AG20443 (cell line): ENCODE data around the gene TSTD1.
"Not testable (repeated sequence)": the region's sequence is repeated elsewhere in the genome, so short reads cannot be mapped to it uniquely, and the experiment has no call there.

Experiments
- DNase-seq: peaks from one replicate; pipeline ENCODE4 v3.0.0; 2012; ENCODE audit warnings: low spot score, mixed read lengths

The TSTD1 gene

DNA sequence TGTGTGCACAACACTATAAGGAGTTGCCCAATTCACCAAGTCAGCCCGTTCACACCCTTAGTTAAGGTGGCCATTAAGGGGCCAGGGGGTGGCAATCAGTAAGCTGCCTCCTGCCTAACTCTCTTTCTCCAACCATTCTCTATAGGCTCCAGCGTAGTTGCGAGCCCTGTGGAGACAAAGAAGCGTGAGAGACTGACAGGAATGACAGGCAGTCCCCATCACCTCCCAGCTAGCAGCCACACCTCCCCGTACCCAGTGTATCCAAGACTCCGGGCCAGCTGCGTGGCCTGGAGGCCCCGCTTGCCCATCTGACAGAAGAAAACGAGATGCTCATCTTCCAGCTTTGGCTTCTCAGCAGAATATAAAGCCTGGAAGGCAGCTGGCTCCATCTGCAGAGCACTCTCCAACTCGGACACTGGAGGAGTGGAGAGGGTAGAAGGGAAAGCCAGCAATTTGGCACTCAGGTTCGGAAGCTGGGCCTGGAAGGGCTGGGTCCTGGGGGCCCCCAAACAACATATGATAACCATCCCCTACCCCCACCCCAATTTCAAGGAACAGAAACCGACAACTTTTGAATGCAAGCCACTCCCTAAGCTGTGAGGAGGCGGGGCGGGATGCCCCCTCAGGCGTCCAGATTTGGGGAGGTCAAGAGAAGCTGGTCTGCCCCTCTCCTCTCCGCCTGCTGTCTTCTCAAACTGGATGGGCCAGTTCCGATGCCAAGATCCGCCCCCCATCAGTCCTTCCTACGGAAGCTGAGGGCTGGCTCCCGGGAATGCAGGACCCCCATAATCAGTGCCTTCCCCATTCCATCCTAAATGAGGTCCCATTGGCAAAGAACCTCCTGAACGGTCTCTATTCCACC, 872 bp downstream of the TSTD1 start:
- no peak for DNase-seq

DNA sequence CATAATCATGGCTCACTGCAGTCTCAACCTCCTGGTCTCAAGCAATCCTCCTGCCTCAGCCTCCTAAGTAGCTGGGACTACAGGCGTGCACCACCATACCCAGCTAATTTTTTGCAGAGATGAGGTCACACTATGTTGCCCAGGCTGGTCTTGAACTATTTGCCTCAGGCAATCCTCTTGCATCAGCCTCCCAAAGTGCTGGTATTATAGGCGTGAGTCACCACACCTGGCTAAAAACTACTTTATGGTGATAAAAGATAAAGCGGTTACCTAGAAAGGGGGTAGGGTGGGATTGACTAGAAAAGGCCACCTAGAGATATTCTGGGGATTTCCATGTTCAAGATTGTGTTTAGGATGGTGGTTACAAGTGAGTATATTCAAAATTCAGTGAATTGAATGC, 5.0 kb downstream of the TSTD1 start:
- DNase-seq = no peak

DNA sequence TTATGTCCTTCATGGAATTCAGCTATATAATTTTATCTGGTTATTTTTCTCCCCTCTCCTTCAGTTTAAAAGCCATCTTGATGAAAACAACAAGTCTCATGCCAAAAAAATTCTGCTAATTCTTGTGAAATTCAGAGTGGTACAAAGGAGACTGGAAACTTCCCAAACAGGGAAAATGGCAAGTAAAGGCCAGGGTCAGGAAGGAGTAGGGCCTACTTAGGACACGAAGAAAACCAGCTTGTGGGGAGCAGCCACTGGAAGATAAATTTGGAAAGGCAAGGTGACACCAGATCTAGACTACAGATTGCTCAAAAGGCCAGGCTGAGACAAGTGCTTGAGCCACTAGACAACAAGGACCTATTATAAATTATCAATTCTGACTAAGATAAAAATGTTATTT, 6.4 kb downstream of the TSTD1 start:
- no peak for DNase-seq

DNA sequence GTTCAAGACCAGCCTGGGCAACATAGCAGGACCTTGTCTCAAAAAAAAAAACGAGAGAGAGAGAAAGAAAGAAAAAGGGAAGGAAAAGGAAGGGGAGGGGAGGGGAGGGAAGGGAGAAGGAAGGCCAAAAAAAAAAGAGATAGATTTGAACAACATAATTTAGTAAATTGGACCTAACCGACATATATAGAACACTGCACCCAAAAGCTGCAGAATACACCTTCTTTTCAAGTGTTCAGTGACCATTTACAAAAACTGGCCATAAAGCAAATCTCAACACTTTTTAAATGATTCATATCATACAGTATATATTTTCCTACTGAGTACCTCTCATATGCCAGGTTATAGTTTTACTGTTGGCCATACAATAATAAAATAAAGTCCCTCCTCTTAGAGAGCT, 6.9 kb downstream of the TSTD1 start:
- no peak for DNase-seq

DNA sequence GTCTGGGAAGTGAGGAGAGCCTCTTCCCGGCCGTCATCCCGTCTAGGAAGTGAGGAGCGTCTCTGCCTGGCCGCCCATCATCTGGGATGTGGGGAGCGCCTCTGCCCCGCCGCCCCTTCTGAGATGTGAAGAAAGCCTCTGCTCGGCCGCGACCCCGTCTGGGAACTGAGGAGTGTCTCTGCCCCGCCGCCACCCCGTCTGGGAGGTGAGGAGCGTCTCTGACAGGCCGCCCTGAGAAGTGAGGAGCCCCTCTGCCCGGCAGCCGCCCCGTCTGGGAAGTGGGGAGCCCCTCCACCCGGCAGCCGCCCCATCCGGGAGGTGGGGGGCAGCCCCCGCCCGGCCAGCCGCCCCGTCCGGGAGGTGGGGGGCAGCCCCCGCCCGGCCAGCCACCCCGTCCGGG, 9.3 kb downstream of the TSTD1 start:
- not testable (repeated sequence) for DNase-seq

DNA sequence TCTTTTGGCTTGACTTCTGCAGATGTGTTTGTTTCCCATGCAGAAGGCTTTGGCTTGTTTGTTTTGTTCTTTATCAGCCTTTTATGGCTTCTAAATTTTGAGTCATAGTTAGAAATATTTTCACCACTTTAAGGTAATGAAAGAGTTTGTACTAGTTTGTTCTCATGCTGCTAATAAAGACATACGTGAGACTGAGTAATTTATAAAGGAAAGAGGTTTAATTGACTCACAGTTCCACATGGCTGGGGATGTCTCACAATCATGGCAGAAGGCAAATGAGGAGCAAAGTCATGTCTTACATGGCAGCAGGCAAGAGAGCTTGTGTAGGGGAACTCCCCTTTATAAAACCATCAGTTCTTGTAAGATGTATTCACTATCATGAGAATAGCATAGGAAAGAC, 11.8 kb downstream of the TSTD1 start:
- not testable (repeated sequence) for DNase-seq

DNA sequence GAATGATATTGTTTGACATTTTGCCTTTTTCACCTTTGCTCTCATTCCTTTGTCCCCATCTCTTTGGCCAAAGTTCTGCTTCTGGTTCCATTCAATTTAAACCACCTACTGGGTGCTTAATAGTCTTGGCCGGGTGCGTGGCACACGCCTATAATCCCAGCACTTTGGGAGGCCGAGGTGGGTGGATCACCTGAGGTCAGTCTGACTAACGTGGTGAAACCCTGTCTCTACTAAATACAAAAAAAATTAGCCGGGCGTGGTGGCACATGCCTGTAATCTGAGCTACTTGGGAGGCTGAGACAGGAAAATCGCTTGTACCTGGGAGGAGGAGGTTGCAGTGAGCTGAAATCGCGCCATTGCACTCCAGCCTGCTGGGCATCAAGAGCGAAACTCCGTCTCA, 16.3 kb downstream of the TSTD1 start:
- not testable (repeated sequence) for DNase-seq

DNA sequence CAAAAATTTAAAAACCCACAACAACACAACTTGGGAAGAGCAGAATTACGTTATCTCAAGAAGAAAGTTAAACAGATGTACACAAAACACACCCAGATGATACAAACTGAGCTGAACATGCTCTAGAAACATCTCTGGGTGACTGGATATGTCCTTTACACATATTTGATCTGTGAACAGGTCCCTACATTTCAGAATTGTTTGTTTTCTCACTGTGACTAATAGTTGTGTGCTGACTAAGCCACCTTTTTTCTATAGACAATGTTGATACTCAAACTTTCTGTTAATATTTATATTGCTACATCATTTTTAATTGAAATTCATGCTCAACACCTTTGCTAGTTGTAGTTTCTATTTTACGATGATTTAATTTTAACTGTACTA, 16.8 kb downstream of the TSTD1 start:
- DNase-seq = no peak

DNA sequence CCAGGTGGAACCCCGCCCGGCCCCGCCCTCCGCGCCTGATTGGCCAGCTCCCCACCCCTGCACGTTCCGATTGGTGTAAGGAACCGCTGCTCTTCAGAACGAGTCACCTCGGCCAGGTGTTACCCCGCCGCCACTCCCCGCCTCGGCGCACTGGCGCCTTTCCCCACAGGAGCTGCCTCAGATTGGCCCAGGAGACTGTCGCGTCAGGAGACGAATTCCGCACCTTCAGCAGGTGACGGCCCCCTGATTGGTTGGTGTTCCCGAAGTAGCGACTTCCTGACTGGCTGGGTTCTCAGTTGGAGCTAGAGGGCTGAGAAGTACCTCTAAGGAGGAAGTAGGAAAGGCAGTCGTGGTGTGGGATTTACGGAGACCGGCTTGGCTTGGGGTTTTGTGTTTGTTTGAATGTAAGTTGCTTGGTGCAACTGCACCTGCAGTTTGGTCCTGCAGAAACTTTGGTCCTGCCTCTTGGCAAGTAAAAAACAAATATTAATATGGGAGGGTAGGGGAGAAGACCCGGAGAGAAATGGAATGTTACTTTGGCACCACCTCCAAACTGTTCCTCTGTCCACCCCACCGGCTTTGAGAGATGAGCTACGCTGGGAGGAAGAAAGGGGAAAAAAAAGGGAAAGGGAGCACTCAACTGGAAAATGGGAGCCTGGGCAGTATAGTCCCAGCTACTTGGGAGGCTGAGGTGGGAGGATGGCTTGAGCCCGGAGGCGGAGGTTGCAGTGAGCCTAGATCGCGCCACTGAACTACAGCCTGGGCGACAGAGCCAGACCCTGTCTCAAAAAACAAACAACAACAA, 17.4 kb downstream of the TSTD1 start:
- DNase-seq = peak; percentile 84

DNA sequence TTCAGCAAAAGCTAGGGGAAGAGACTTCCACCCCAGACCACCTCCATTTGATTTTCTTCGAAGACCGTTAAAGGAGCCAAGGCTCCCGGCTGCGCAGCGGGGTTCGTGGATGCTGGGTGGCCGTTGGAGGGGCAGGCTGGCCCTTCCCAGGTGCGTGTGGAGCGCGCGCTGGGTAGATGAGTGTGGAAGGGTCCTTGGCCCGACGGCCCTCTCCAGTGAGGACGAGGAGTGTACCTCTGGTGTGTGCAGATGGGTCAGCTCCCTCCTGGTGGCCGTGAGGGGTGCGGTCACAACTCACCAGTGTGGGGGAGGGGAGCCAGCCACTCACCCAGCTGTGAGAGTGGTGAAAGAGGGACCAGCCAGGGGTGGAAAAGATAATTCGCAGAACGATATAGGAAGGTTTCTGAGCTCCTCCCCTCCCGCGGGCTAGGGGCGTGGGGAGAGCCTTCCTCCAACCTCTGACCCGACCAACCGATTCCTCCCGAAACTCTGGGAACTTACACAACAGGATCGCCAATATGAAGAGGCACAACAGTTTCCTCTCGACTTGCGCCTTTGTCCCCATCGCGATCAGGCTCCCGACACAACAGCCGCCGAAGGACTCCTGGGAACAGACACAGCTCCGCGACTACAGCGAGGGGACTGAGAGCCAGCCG, 18.1 kb downstream of the TSTD1 start, which contains the start of gene F11R:
F11R (minus strand) TSS at position 644 of the 656 bp plus-strand sequence; CDS start at position 565, 79 bp downstream.
- peak; percentile 29 for DNase-seq

DNA sequence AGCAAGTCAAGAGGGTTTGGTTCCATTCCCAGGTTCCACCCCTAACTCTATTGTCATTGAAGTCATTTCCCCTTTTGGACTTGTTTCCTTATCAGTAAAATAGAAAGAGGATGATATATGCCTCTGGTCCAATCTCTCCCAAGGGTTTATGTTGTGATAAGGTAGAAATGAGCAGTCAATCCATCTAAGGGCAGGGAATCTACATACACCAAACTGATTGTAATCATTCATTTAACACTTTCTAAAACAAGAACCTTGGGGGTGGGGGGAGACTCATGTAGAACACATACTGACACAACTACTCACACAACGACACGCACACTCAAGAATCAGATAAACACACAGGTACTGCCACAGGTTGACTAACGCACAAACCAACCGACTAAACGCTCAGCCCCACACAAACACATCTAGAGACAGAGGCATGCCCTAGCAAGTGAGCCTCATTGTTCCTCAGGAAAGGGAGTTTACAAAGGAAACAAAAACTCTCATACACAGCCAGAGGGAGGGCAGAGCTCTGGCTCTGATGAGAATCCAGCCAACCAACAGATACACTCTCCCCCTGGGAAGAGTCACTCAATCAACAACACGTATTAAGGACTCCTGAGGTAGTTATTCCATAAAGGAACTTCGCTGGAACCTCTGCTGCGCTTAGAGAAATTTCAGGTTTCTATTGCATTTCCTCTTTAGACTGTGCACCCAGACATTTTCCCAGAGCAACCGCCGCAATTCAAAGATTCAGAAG, 18.8 kb downstream of the TSTD1 start:
- peak; percentile 21 for DNase-seq

DNA sequence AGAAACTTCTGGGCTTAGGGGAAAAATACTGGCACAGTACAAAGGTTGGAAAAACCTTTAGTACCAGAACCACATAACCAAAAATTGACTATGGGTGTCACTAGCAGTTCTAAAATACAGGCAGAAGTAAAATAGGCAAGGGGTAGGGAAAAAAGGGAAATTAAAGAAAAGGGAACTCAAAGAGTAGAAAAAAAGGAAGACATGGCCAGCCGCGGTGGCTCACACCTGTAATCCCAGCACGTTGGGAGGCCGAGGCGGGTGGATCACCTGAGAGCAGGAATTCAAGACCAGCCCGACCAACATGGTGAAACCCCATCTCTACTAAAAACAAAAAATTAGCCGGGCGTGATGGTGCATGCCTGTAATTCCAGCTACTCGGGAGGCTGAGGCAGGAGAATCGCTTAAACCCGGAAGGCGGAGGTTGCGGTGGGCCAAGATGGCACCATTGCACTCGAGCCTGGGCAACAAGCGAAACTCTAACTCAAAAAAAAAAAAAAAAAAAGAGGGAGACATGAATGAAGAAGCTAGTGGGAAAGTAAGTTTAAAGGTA, 19.6 kb downstream of the TSTD1 start:
- not testable (repeated sequence) for DNase-seq

DNA sequence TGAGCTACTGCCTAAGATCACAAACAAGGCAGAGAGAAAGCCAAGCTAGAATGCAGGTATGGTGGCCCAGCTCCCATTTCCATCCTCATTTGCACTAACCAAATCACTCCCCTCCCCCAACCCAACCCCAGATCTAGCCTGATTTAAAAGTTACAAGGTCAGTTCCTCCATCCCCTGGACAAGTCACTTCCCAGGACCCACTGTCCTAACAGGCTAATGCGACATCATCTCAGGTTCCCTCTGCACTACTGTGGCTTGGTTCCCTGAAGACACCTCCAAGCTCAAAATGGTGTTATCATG, 20.2 kb downstream of the TSTD1 start:
- no peak for DNase-seq

DNA sequence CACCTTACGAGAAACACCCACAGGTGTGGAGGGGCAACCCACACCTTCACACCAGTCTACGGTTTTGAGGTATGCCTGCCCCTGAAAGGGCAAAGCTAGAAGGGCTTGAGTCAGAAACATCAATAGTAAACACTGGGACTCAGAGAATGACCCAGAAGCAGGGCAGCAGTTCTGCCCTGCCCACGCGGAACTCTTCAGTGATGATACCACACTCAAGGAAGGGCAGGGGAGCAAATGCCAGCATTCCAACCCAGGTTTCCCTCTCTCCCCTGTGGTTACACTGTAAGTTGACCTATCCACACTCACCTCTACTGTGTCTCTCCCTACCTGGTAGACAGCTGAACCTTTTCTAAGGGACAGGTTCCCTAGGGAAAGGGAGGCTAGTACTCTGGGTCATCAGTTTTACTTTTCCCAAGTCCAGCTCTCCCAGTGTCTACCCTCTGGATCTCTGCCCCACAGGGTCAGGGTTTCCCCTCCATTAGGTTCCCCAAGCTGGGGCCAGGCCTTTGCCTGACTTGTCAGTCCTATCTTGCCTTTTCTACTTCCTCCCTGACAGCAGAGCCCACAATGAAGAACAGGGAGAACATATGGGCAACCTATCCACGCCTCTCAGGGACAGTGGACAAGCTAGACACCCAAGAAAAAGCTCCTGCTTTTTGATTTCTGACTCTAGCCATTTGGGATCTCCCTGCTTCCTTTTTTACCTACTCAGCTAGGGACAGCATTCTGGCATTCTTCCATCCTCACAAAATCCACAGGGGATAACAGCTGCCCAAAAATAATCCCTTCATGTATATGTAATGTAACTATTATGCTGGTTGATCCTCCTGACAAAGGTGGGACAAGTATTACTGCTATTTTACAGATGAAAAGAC, 20.8 kb downstream of the TSTD1 start:
- no peak for DNase-seq

DNA sequence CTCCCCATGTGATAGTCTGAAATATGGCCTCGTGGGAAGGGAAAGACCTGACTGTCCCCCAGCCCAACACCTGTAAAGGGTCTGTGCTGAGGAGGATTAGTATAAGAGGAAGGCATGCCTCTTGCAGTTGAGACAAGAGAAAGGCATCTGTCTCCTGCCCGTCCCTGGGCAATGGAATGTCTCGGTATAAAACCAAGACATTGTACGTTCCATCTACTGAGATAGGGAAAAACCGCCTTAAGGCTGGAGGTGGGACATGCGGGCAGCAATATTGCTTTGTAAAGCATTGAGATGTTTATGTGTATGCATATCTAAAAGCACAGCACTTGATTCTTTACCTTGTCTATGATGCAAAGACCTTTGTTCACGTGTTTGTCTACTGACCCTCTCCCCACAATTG, 21.6 kb downstream of the TSTD1 start:
- DNase-seq = not testable (repeated sequence)

DNA sequence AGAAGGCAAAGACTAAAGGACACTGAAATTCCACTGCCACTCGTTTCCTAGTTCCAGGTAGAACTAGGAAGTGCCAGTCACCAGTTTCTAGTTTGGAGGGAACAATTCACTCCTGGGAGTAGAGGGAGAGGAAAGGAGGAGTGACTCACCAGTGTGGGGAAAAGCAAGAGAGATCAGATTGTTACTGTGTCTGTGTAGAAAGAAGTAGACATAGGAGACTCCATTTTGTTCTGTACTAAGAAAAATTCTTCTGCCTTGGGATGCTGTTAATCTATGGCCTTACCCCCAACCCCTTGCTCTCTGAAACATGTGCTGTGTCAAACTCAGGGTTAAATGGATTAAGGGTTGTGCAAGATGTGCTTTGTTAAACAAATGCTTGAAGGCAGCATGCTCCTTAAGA, 22.1 kb downstream of the TSTD1 start:
- not testable (repeated sequence) for DNase-seq

DNA sequence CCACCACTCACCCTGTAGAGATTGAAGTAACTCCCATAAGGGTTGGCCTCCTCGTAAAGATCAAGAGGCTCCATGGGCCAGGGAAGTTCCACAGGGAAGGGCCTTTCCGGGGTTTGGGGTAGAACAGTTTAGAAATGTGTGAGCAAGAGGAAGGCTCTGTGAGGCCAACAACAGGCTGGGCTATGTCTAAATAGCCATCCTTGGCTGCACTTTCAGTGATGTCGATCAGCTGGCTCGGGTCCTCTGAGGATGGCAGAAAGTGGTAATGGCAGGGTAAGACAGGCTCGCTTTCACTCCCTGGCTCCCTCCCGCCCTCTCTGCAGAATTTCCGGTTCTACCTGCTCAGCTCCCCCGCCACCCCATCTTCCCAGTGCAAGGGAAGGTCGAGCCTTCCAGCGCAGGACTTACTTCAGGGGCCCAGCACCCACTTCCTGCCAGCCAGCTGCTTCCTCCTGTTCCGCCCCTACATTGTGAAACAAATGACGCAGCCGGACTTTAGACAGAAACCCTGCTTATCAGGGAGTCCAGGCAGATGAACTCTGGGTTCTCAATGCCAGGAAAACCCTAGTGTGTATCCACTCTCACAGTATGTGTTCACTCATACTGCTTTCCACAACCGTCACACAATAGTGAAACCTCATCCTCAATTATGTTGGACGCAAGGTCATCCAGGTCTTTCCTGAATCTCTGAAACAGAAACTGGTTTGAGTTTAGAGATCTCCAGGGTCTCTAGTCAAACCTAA, 25.1 kb downstream of the TSTD1 start:
- peak; percentile 83 for DNase-seq

DNA sequence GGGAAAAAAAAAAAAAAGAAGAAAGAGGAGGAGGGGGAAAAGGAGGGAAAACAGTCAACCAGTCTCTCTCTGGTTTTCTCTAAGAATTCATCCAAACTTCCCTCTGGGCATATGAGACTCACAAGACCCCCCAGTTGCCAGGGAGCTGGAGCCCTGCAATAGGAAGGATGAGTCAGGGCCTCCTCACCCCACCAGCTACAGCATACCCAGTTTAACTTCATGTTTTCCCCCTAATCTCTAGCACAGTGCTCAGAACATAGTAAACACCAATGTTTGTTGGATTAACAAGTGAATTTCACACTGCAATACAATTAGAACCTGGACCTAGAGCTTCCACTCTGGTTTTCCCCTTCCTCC, 25.7 kb downstream of the TSTD1 start:
- DNase-seq = no peak

DNA sequence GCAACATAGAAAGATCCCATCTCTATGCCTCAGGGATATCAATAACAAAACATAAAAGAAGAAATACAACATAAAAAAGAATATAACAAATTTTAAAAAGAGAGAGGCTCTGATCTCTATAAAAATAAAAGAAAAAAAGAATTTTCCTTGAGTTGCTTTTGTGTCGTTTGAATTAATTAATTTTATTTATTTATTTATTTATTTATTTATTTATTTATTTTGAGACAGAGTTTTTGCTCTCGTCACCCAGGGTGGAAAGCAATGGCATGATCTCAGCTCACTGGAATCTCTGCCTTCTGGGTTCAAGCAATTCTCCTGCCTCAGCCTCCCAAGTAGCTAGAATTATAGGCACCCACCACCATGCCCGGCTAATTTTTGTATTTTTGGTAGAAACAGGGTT, 26.3 kb downstream of the TSTD1 start:
- DNase-seq = no peak

DNA sequence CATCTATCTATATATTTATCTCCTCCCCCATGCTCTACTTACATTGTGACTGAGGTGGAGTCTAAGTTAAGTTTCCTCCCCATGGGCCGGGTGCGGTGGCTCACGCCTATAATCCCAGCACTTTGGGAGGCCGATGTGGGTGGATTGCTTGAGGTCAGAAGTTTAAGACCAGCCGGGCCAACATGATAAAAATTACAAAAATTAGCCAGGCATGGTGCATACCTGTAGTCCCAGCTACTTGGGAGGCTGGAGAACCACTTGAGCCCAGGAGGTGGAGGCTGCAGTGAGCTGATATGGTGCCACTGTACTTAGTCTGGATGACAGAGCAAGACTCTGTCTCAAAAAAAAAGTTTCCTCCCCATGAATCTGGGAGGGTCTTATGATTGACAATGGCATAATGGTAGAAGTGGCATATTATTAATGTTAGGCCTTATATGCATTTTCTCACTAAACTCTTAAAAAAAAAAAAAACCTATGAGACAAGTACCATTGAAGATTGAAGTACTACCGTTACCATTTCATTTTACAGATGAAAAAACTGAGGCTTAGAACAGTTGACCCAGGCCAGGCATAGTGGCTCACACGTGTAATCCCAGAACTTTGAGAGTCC, 29.1 kb downstream of the TSTD1 start:
- no peak for DNase-seq
